Muscle layer of duodenum (tissue), 2 donors: ENCODE measurements around the gene GRIK4.
"Not testable (repeated sequence)": the region's sequence is repeated elsewhere in the genome, so short reads cannot be mapped to it uniquely, and the experiment has no call there.

Experiments
- H3K27ac ChIP-seq: one replicate; pipeline ENCODE4 v1.7.0; 2013; ENCODE audit warnings: mild to moderate bottlenecking, low read length
- H3K27me3 ChIP-seq: one replicate; pipeline ENCODE4 v1.7.0; 2013; ENCODE audit warnings: low read depth, mild to moderate bottlenecking, control low read depth, low read length
- H3K36me3 ChIP-seq, 2 donors: one replicate each; pipeline ENCODE4 v1.7.0; 2013; ENCODE audit warnings: low read length in 2 of 2, control low read depth in 1 of 2, mild to moderate bottlenecking in 1 of 2; ENCODE audit not compliant: insufficient read depth in 2 of 2, control insufficient read depth in 1 of 2
- H3K4me1 ChIP-seq, 2 donors: one replicate each; pipeline ENCODE4 v1.7.0; 2013; ENCODE audit warnings: low read length in 2 of 2, mild to moderate bottlenecking in 2 of 2, control low read depth in 1 of 2, moderate library complexity in 1 of 2; ENCODE audit not compliant: insufficient read depth in 2 of 2, control insufficient read depth in 1 of 2
- H3K4me3 ChIP-seq, 2 donors: one replicate each; pipeline ENCODE4 v1.7.0; 2013; ENCODE audit warnings: low read length in 2 of 2, low read depth in 1 of 2, mild to moderate bottlenecking in 1 of 2
- H3K9me3 ChIP-seq, 2 donors: one replicate each; pipeline ENCODE4 v1.7.0; 2013; ENCODE audit warnings: low read length in 2 of 2, control low read depth in 1 of 2, mild to moderate bottlenecking in 1 of 2; ENCODE audit not compliant: control insufficient read depth in 1 of 2
- donor health status: healthy.

The GRIK4 gene

DNA sequence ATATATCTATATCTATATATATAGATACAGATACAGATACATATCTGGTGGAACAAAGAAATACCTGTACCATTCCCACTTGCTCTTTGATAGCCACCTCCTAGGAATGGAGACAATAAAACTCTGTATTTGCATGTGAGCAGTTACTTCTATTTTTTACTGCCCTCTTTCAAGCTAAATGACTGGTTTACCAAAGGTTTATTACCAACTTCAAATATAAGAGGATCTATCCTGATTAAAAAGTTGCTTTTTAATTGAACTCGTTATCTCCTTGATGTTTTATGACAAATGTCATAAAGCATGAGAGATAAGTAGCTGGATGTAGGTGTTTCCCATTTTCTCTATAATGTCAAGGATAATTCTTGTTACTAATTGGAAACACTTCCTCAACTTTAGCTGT, 21.7 kb upstream of the GRIK4 start:
- Histone ChIP-seq H3K36me3 (peaks cover 12 to 19% of the 10 kb centered on the region in 2 donors), H3K27me3 (no peaks in the 10 kb centered on the region)

DNA sequence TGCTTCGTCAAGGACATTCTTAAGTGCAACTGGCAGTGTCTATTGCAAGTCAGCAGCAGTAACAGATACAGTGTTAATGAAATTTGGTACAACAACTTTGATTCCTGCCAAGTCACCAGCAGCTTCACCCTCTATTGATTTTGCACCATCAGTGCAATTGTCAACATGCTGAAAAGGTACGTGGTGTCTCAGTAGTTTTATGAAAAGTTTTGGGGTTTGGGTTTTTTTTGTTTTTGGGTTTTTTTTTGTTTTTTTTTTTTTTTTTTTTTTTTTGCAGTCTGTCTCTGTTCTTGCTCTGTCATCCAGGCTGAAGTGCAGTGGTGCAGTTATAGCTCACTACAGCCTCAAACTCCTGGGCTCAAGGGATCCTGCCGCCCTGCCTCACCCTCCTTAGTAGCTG, 19.1 kb upstream of the GRIK4 start:
- no peaks in the 10 kb centered on the region for H3K9me3 ChIP-seq
- H3K4me1 ChIP-seq = peaks cover 0 to 9% of the 10 kb centered on the region in 2 donors
- peaks cover 0 to under 1% of the 10 kb centered on the region in 2 donors for H3K36me3 ChIP-seq
- no peak overlapping the region for H3K4me3 ChIP-seq
- no peak overlapping the region for H3K27ac ChIP-seq
- no peaks in the 10 kb centered on the region for H3K27me3 ChIP-seq

More for the DNA sequence above, 21.7 kb upstream of the GRIK4 start:
- H3K9me3 ChIP-seq = no peaks in the 10 kb centered on the region
- H3K4me3 ChIP-seq = no peak overlapping the region
- H3K4me1 ChIP-seq = no peaks in the 10 kb centered on the region
- no peak overlapping the region for H3K27ac ChIP-seq

DNA sequence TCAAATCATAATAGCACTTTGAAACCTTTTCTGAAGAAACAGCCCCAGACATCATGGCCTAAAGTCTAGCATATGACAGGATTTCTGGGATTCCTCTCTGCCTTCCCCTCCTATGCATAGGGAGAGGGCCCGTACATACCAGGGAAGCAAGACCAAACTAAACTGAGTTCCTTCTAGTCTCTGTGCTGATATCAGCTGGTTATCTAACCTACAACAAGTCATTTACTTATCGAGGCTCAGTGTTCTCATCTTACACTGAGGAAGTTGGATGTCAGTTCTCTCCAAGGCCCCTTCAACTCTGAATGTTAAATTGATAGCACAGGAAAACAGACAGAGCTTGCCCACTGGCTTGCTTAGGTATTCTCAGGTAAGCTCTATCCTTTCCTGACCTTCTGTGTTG, 17.0 kb upstream of the GRIK4 start:
- Histone ChIP-seq H3K4me1 (peaks cover 0 to 9% of the 10 kb centered on the region in 2 donors), H3K27ac (no peak overlapping the region), H3K27me3 (no peaks in the 10 kb centered on the region), H3K36me3 (no peaks in the 10 kb centered on the region), H3K4me3 (no peak overlapping the region), H3K9me3 (no peaks in the 10 kb centered on the region)

GRCh38 chr11:120499088-120499487, 12.5 kb upstream of the GRIK4 start:
- Histone ChIP-seq H3K36me3 (no peaks in the 10 kb centered on the region), H3K4me1 (peaks cover 0 to 20% of the 10 kb centered on the region in 2 donors), H3K27me3 (no peaks in the 10 kb centered on the region)

GRCh38 chr11:120499859-120500258, 11.7 kb upstream of the GRIK4 start:
- Histone ChIP-seq H3K4me3 (no peak overlapping the region), H3K27ac (no peak overlapping the region), H3K27me3 (no peaks in the 10 kb centered on the region), H3K9me3 (no peaks in the 10 kb centered on the region), H3K36me3 (no peaks in the 10 kb centered on the region), H3K4me1 (peaks cover 0 to 20% of the 10 kb centered on the region in 2 donors)

More at GRCh38 chr11:120499088-120499487, 12.5 kb upstream of the GRIK4 start:
- H3K9me3 ChIP-seq = no peaks in the 10 kb centered on the region
- H3K27ac ChIP-seq = no peak overlapping the region
- H3K4me3 ChIP-seq = no peak overlapping the region

GRCh38 chr11:120500414-120501071, 11.0 kb upstream of the GRIK4 start:
- Histone ChIP-seq H3K4me3 (no peak overlapping the region), H3K9me3 (no peaks in the 10 kb centered on the region), H3K36me3 (no peaks in the 10 kb centered on the region), H3K27me3 (no peaks in the 10 kb centered on the region), H3K27ac (no peak overlapping the region), H3K4me1 (peaks cover 0 to 16% of the 10 kb centered on the region in 2 donors)

- H3K27ac ChIP-seq = no peak overlapping the region
- no peak overlapping the region for H3K4me3 ChIP-seq
- H3K4me1 ChIP-seq = peaks cover 0 to 11% of the 10 kb centered on the region in 2 donors
- no peaks in the 10 kb centered on the region for H3K27me3 ChIP-seq
- no peaks in the 10 kb centered on the region for H3K36me3 ChIP-seq
- no peaks in the 10 kb centered on the region for H3K9me3 ChIP-seq
Observed at GRCh38 chr11:120501440-120501839, 10.1 kb upstream of the GRIK4 start.

DNA sequence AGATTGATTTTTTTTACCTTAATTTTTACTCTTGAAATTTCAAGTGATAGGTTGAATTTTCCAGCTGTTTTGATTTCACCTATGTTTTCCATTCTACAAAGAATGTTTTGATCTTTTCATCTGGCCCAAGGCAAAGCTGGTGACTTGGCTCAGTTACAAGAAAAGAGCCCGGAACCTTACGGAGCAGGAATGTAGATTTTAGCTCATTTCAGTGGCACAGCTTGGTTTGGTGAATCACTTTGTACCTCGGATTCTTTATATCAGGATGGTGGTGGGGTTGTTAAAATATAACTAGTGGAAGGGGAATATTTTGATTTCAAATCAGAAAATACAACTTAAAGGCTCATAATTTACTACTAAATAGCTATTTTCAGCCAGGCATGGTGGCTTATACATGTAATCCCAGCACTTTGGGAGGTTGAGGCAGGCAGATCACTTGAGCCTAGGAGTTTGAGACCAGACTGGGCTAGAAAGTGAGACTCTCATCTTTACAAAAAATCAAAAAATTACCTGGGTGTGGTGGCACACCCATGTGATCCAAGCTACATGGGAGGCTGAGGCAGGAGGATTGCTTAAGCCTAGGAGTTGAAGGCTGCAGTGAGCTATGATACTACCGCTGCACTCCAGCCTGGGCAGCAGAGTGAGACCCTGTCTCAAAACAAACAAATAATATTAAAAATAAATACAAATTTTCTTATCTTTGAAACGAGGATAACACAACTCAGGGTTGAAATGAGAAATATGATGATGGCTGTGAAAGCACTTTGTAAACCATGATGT, 9.4 kb upstream of the GRIK4 start:
- no peaks in the 10 kb centered on the region for H3K27me3 ChIP-seq
- H3K4me1 ChIP-seq = peaks cover 0 to 11% of the 10 kb centered on the region in 2 donors
- H3K36me3 ChIP-seq = no peaks in the 10 kb centered on the region
- no peaks in the 10 kb centered on the region for H3K9me3 ChIP-seq
- H3K27ac ChIP-seq = no peak overlapping the region
- H3K4me3 ChIP-seq = no peak overlapping the region

DNA sequence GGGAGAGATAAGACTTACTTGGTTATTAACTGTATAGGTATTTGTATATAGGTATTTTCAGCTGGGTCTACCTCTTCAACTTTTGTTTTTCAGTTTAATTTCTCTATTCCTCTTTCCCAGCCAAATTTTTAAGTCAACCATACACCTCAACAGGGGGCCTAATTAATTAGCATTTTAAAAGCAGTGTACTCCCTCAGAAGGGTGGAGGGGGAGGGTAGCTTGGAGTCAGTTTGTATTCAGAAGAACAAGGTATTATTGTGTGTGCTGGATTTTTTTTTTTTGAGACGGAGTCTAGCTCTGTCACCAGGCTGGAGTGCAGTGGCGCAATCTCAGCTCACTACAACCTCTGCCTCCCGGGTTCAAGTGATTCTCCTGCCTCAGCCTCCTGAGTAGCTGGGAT, 8.0 kb upstream of the GRIK4 start:
- H3K27me3 ChIP-seq = not testable (repeated sequence)

GRCh38 chr11:120505801-120506425, 5.6 kb upstream of the GRIK4 start:
- peaks cover 0 to 10% of the 10 kb centered on the region in 2 donors for H3K4me1 ChIP-seq
- H3K27me3 ChIP-seq = peaks cover 4% of the 10 kb centered on the region

More for the DNA sequence above, 8.0 kb upstream of the GRIK4 start:
- H3K9me3 ChIP-seq, H3K4me3 ChIP-seq, H3K27ac ChIP-seq, H3K36me3 ChIP-seq: not testable (repeated sequence)
- H3K4me1 ChIP-seq = peaks cover 0 to 11% of the 10 kb centered on the region in 2 donors

DNA sequence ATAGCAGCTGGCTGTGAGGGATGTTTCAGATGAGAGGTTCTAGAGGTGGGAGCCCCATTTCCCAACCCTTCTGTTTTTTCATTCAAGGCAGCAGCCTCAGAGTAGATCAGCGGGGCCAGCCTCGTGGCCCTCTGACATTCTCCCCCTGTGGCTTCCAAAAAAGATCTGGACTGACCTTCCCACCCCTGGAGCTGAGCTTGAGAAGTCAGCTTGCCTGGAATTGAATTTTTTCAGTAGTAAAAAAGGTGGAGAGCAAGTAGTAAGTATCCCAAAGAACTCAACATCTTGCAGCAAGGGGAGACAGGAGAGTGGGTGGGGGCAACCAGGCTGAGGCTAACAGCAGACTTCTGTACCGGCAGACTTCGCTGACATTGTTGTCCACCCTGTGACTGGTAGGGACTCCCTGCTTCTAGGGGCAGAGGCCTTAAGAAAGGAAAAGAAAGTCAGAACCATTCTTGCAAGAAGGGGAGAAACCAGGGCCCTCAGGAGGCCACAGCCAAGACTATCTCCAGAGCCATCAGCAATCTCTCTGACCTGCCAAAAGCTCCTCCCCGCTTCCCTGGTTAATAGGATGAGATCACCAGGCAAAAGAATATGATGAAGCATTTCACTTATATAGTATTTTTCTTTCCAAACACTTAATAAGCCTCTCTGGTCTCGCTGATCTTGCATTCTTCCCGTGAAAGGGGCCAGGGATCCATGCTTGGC, 2.0 kb upstream of the GRIK4 start:
- no peaks in the 10 kb centered on the region for H3K4me1 ChIP-seq
- peaks cover 8% of the 10 kb centered on the region for H3K27me3 ChIP-seq
- H3K27ac ChIP-seq = no peak overlapping the region
- H3K36me3 ChIP-seq = no peaks in the 10 kb centered on the region
- no peaks in the 10 kb centered on the region for H3K9me3 ChIP-seq
- no peak overlapping the region for H3K4me3 ChIP-seq

More at GRCh38 chr11:120505801-120506425, 5.6 kb upstream of the GRIK4 start:
- no peak overlapping the region for H3K4me3 ChIP-seq
- H3K9me3 ChIP-seq = no peaks in the 10 kb centered on the region
- no peak overlapping the region for H3K27ac ChIP-seq
- H3K36me3 ChIP-seq = no peaks in the 10 kb centered on the region
